Measurements from ENCODE around the gene PRR18. TPM values are rescaled to one million over a fixed set of nuclear protein-coding genes. Genes with fewer than 3 reads are reported as not detected.

PRR18 gene
- total and polyA plus RNA-seq, 10 donors, result 0.03 to 0.30 (median 0.18) TPM; not detected in 6

DNA sequence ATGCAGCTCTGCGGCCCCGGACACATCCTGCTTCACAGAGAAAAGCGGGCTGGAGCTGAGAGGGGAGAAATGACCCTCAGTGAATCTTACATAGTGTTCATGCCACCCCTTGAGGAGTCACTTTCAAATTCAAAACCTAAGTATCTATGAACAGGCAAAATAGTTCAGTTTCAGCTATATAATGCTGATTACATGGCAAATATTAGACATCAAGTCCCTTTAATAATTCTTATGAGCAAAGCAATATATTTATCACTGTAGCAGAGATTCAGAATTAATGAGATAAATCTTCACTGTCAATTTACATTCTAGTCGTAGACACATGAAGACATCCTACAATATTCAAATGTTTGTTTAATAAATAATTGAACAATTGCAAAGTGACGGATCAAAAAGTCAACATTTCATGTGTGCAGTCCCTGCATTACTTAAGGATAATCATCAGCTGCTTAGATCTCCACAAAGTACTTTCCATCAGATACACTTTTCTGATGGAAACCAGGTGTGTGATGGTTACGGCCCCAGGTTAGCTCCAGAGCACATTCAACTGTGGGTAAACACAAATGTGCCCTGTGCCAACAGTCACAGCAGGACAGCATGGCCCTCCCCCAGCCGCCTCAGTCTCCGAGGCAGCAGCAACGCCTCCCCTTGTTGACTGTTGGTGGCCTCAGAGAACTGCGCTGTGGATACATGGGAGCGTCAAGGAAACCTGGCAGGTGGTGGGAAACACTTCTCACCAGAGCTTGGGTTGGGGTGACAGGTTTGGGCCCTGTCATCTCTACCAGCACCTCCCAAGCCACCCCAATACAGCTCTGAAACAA lies 787 bp upstream of the PRR18 start:
- no peak for DNase-seq

GRCh38 chr6:166307082-166308032 lies 835 bp downstream of the PRR18 start:
- no peak overlapping the region for H3K27ac ChIP-seq
- H3K9me3 ChIP-seq, result no peaks in the 10 kb centered on the region
- H3K27me3 ChIP-seq (replicated peaks in 1 of 7), result peaks cover 0 to 82% (median 41%) of the 10 kb centered on the region in 7 donors
- peak overlapping the region; percentile 25 to 74 (median 45) for H3K4me3 ChIP-seq
- no peaks in the 10 kb centered on the region for H3K36me3 ChIP-seq
- peak; percentile 75 for DNase-seq
- intact Hi-C loops (cut with DNase I; ENCODE audit: low total_unique reads), result no loop called here
- TF ChIP-seq CTCF (IDR thresholded peaks at IDR 0.05 in 8 of 11, conservative IDR thresholded peaks at IDR 0.05 in 3 of 11) (no peak), POLR2AphosphoS5 (IDR thresholded peaks at IDR 0.05) (no peak), POLR2A (IDR thresholded peaks at IDR 0.05) (no peak)
- 3 to 7% (median 3%) methylated on average over 29 to 115 of the region's 115 CpGs for WGBS, 5 donors
- peaks cover 6 to 28% (median 21%) of the 10 kb centered on the region in 6 donors for H3K4me1 ChIP-seq

More for the DNA sequence above, 787 bp upstream of the PRR18 start:
- Histone ChIP-seq H3K36me3 (no peaks in the 10 kb centered on the region), H3K9me3 (no peaks in the 10 kb centered on the region), H3K4me3 (peak overlapping the region in 6 of 8 donors; percentile 41 to 74 (median 49)), H3K4me1 (peaks cover 6 to 28% (median 21%) of the 10 kb centered on the region in 6 donors), H3K27me3 (replicated peaks in 1 of 7) (peaks cover 0 to 68% (median 41%) of the 10 kb centered on the region in 7 donors), H3K27ac (no peak overlapping the region)
- intact Hi-C loops (cut with DNase I; ENCODE audit: low total_unique reads), result no loop called here
- 59 to 70% (median 68%) methylated on average over 9 to 11 of the region's 11 CpGs for WGBS, 5 donors
- TF ChIP-seq POLR2AphosphoS5 (IDR thresholded peaks at IDR 0.05) (no peak), CTCF (IDR thresholded peaks at IDR 0.05 in 8 of 11, conservative IDR thresholded peaks at IDR 0.05 in 3 of 11) (no peak), POLR2A (IDR thresholded peaks at IDR 0.05) (no peak)

DNA sequence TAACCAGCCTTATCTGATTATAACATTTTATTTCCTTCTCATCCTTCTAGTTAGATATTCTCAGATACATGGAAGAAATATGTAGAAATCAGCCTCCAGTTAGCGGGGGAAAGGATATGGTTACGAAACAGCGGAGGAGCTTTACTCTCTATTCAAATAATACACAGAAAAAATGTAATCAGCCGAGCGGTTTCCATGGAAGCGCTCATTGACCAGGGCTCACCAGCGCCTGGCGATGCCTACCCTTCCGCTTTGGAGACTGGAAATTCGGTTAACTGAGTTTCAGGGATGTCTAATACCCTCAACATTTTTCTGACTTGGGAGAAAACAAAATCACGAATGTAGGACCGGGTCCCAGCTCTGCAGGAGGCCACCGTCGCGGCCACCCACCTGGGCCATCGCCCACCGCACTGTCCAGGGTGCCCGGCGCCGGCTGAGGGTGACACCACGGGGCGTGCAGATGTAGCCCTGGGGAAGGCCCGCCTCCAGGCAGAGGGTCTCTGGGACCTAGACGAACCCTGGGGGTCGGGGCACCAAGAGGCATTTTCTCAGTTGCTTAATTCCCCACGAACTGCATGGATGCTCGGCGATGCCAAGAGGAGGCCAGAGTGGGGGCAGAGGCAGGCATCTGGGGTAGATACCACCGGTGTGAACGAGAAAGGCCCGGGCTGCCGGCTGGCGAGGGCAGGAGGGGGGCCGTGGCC lies 1.7 kb downstream of the PRR18 start:
- Histone ChIP-seq H3K4me1 (peaks cover 6 to 28% (median 21%) of the 10 kb centered on the region in 6 donors), H3K9me3 (no peaks in the 10 kb centered on the region), H3K36me3 (no peaks in the 10 kb centered on the region), H3K27me3 (replicated peaks in 1 of 7) (peaks cover 0 to 89% (median 41%) of the 10 kb centered on the region in 7 donors), H3K27ac (no peak overlapping the region), H3K4me3 (peak overlapping the region in 7 of 8 donors; percentile 41 to 74 (median 47))
- TF ChIP-seq CTCF (IDR thresholded peaks at IDR 0.05 in 8 of 11, conservative IDR thresholded peaks at IDR 0.05 in 3 of 11), result no peak
- TF ChIP-seq POLR2A (IDR thresholded peaks at IDR 0.05), result no peak
- TF ChIP-seq POLR2AphosphoS5 (IDR thresholded peaks at IDR 0.05), result no peak
- no peak for DNase-seq
- 54 to 73% (median 59%) methylated on average over 32 to 34 of the region's 34 CpGs for WGBS, 5 donors
- intact Hi-C loops (cut with DNase I; ENCODE audit: low total_unique reads), result no loop called here

Data from spleen (tissue), 11 donors.